GM19397 (cell line): Measurements from ENCODE around the gene LHX1.

Experiments
- ATAC-seq: cut with Tn5 transposase; IDR thresholded peaks from one replicate; pipeline ENCODE4 v1.9.1; 2021; ENCODE audit warnings: mild to moderate bottlenecking, moderate library complexity; ENCODE audit not compliant: unreplicated experiment

The LHX1 gene

DNA sequence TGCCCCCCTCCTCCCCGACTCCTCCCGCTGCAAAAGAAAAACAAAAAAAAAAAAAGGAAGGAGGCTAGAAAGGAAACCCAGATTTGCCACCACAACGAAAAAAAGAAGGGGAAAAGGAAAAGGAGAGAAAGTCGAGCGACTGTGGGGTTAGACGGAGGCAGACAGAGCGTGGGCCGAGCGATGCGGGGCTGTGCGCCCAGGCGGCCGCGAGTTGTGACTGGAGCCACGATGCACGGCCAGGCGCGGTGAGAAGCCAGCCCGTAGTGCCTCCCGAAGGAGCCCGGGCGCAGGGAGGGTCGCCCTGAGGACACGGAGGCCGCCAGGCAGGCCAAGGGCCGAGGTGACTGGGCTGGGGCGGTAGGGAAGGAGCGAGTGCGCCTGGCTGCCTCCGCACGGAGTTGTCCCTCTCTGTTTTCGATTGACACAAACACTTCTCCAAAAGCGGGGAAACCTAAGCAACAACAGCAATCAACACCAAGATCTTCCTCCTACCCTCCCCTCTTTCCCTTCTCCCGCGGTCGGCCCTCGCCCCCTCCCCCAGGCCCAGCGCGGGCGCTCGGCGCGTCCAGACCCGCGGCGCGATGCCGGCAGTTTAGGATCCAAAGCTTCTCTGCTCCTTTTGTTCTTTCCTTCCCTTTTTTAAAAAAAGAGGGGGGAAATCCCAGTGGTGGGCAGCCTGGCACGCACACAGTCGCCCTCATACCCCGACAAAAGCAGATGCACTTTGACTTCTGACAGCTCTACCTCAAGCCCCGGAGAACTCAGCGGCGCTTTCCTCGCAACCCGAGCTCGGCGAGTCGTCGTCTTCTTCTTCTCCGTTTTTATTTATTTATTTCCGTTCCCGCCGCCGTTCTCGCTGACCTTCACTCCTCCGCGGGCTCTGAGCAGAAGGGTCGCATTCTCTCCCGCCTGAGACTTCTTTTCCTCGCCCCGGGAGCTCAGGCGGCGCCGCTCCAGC, at the start of gene LHX1:
Gene LHX1, plus strand, starts transcription at position 475 of the 958 bp plus-strand sequence. CDS start 723 bp downstream, outside the sequence.
- ATAC-seq = no peak

GRCh38 chr17:36888236-36888951, 48.9 kb upstream of the LHX1 start:
- ATAC-seq = no peak

GRCh38 chr17:36889770-36890349, 47.4 kb upstream of the LHX1 start:
- ATAC-seq = no peak

DNA sequence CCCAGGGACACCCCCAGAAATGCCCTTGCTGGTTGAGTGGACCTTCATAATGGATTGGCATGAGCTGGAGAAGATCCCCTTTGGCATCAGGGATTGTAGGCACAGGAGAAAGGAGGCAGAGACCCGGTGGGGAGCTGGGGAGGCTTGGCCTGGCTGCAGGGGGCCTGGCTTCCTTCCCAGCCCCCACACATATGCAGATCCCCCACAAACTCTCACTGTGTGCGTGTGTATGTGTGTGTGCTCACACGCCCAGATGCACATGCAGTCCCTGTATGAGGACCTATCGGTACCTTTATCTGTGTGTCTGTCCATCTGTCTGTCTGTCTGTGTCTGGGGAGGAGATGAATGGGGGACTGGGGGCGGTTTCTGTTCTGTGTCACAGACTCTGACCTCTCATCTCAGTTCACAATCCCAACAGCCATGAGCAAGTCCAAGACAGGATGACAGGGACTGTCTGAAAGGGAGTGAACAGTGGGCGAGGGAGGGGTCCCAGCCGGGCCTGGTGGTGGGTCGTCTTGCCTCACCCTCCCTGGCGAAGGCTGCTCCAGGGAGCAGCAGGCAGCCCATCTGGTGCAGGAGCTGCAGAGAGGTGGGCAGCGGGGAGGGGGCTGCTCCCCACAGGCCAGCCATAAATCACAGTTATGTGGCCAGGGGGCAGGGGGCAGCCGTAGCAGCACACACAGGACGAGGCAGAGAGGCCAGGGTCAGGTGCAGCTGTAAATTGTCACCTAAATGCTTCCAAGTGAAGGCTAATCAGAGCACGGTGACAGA, 46.7 kb upstream of the LHX1 start:
- no peak for ATAC-seq

GRCh38 chr17:36892112-36892838, 45.0 kb upstream of the LHX1 start:
- no peak for ATAC-seq

- ATAC-seq = no peak
These were observed 43.1 kb upstream of the LHX1 start for GRCh38 chr17:36894177-36894576.

GRCh38 chr17:36894925-36895324, 42.4 kb upstream of the LHX1 start:
- ATAC-seq = no peak

DNA sequence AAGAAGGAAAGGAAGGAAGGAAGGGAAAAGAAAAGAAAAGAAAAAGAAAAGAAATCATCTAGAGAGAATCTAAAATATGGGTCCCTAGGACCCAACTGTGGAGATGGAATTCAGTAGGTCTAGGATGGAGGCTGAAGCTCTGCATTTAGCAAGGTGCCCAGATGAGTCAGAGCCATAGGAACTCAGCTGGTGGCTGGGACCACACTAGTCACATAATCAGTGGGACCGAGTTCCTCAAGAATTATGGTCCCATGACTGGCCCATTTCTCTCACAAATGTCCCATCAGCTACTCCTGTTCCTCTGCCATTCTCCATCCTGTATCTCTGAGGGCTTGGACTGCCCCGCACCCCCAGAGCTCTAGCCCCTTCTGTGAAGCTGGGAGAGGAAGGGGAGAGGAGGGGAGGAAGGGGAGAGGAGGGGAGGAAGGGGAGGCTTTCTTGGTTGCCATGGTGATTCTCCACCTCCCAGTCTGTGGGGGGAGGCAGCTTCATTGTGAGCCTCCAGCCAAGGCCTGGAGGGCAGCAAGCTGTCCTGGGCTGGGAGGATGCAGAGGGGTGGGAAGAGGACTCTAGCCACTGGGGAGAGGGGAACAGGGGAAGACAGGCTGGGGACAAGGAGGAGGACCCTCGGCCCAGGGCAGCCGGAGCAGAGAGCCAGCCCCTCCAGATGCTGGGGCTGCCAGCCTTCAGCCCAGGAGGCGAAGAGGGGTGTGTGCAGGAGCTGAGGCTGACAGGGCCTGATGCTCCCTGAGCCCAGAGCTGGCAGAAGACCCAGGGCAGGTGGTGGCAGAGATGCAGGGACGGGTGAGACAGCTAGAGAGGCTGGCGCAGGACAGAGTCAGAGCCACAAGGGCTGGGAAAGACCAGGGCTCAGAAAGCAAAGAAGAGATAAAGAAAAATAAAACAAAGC, 37.8 kb upstream of the LHX1 start:
- no peak for ATAC-seq

- ATAC-seq = no peak
These were observed 37.1 kb upstream of the LHX1 start for GRCh38 chr17:36900160-36900512.

GRCh38 chr17:36901506-36901905, 35.8 kb upstream of the LHX1 start:
- ATAC-seq = no peak

- ATAC-seq = no peak
These were observed 29.9 kb upstream of the LHX1 start for GRCh38 chr17:36907407-36907806.

DNA sequence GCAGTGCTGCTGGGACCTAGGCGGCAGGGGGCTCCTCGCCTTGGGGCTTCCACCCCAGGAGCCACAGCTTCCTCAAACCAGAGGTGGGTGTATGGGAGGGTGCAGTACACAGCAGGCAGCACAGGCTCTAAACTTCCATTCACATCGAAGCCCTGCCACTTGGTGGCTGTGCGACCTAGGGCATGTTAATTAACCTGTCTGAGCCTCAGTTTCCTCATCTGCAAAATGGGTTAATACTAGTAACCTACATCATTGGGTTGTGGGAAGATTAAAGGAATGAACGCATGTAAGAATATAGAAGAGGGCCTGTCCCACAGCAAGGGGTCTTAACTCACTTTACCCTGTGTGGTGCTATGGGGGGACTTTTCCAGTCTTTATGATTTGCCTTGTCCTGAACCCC, 26.8 kb upstream of the LHX1 start:
- ATAC-seq = no peak

GRCh38 chr17:36911001-36911400, 26.3 kb upstream of the LHX1 start:
- ATAC-seq = no peak

- ATAC-seq = no peak
These were observed 24.1 kb upstream of the LHX1 start for GRCh38 chr17:36913132-36913531.

- no peak for ATAC-seq
These were observed 19.0 kb upstream of the LHX1 start for GRCh38 chr17:36918211-36918691.

- no peak for ATAC-seq
These were observed 17.8 kb upstream of the LHX1 start for GRCh38 chr17:36919407-36919968.

DNA sequence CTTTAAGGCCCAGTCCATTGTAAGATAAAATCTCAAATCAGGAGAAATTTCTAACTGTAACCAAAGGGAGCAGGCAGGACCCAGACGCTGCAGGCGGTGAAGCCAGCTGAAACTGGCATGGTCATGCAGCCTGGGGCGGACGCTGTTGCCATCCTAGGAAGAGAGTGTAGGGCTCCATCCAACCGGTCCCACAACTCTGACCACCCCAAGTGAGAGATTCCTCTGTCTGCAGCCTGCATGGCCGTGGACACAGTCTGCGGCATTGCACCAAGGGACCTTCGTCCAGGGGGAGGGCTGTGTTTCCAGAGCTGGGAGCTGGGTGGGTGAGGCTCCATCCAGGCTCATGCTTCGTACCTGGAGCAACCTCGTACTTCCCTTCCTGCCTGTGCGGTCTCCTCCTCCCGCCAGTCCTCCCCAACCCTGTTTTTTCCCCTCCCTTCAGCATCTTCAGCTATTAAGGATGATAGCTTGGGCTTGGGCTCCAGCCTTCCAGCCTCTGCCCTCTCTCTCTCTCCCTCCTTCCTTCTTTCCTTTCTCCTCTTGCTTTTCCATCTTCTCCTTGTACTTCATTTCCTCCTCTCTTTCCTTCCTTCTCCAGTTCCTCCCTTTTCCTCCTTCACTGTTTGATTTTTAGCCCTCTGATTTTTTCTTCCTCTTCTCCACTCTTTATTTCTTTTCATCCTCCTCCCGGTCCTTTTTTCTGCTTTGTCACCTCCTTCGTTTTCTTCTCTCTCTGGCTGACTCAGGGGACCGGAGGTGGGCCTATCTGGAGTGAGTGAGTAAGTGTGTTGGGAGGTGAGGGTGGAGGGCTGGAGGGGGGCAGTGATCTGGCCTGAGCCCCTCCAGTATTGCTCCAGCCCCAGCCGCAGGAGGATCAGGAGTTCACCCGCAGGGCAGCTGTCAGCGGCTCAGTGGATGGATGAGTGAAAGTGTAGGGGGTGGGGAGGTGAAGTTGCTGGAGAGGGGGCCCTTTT, 17.0 kb upstream of the LHX1 start:
- no peak for ATAC-seq
